Astrocyte (in vitro differentiated cells and primary cell): ENCODE data around the gene TMEM132C.

Experiments used
- CTCF ChIP-seq: IDR thresholded peaks from 2 replicates; pipeline ENCODE4 v1.5.1; 2011; ENCODE audit warnings: low read depth, mild to moderate bottlenecking, inconsistent platforms, low read length, moderate library complexity; ENCODE audit not compliant: insufficient read depth
- EZH2 ChIP-seq: IDR thresholded peaks from 2 replicates; pipeline ENCODE4 v1.6.1; 2012; ENCODE audit warnings: mild to moderate bottlenecking, low read length, inconsistent platforms; ENCODE audit not compliant: insufficient read depth

- no peak for TF ChIP-seq CTCF
- no peak for TF ChIP-seq EZH2
These were observed 126.4 kb downstream of the TMEM132C start for GRCh38 chr12:128393346-128393745.
